GM10847 (cell line): ENCODE data around the gene IFNAR1.
A peak's percentile ranks its signal among the peaks of the same experiment; 100 is the strongest.

Experiments
- POLR2A ChIP-seq: IDR thresholded peaks from 2 replicates; pipeline ENCODE4 v1.6.1; 2011; ENCODE audit not compliant: insufficient read length; ENCODE audit errors: extremely low read depth

The IFNAR1 gene

DNA sequence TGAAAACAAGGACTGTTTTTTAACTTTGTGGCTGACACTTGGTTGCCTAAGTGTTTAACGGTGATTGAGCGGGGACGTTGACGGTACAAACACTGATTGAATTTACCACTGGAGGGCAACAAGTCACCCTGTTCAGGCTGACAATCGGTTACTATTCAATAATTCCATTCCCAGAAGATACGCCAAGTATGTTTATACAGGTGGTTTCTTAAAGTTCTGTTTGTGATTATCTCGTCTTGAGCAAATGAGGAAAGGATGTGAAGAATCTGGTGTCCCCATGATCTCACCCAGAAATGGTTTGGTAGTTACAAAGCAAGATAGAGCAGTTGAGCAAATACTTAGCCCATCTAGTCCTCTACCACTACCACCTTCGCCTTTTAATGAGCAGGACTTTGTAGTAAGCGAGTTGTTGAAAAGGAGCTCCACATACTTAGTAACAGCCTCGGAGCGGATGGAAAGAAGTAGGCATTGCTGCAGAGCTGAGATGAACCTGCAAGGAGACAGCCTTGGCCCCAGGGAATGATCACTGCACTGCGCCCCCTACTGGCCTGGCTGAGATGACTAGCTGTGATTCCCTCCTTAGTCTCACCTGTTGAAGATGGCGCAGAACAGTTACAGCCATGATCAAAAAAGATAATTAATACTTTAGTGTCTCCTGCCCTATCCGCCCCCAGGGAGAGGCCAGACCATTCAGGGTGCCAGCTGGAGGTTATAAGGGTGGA, 36.3 kb downstream of the IFNAR1 start:
- TF ChIP-seq POLR2A = no peak

DNA sequence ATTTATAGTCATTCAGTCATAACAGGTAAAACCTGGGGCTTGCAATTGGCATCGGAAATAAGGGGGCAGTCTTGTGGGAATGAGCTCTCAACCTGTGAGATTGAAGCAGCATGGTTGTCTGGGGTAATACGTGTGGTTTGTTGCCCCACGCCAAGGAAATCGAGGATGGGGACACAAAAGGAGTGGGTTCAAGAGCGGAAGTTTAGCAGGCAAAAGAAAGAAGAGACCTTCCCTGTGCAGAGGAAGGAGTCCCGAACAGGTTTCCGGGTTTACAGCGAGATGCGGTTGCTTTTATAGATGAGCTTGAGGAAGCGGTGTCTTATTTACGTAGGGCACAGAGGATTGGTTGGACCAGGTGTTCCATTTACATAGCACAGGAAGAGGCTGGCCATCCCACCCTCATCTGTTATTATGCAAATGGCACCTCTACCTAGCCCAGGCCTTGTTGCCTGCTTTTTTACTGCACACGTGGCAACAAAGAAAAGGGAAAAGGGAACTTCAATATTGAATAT, 37.3 kb downstream of the IFNAR1 start:
- TF ChIP-seq POLR2A = peak; percentile 14

DNA sequence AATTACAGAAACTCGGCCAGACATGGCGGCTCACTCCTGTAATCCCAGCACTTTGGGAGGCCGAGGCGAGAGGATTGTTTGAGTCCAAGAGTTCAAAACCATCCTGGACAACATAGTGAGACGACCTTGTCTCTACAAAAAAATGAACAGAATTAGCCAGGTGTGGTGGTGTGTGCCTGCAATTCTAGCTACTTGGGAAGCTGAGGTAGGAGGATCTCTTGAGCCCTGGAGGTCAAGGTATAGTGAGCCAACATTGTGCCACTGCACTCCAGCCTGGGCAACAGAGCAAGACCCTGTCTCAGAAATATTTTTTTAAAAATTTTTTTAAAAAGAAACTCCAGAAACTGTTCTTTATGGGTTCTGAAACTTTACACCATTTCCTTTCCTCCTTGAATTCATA, 40.1 kb downstream of the IFNAR1 start:
- TF ChIP-seq POLR2A = no peak

DNA sequence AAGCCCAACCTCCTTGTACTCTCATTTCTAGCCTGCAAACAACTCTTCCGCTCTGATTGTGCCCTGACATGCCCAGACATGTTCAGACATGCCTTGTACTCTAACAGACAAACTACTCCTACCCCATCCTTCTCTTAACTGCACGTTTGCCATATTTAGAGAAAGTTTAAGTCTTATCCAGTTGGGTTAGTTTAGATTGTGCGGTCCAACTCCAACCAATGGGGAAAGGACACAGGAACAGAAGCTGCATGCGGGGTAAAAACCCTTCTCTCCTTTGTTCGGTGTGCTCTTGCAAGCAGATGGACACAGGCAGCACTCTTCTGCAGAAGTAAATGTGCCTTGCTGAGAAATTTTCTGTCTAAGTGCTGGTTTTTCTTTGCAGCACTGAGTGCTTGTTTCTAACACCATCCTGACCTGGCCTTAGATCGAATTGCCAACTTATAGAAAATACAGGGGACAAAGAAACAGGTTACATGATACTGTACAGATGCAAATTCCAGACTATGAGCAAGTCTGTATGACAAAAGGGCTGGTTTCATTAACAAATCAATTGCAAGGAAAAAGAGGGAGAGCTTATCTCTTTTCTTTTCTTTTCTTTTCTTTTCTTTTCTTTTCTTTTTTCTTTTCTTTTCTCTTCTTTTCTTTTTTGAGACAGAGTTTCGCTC, 42.7 kb downstream of the IFNAR1 start:
- TF ChIP-seq POLR2A = no peak

DNA sequence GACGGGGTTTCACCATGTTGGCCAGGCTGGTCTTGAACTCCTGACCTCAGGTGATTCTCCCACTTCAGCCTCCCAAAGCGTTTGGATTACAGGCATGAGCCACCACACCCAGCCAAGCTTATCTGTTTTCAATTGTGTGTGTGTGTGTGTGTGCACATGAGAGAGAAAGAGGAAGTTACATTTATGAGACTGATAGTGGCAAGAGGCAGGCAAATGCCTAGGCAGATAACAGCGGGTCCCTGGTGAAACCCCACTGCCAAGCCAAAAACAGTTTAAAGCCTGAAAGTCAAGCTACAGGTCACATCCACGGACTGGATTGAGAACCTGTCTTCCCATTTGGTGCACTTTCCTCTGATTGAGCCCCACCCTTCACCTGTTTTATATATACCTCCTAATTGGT, 43.4 kb downstream of the IFNAR1 start:
- TF ChIP-seq POLR2A = no peak

DNA sequence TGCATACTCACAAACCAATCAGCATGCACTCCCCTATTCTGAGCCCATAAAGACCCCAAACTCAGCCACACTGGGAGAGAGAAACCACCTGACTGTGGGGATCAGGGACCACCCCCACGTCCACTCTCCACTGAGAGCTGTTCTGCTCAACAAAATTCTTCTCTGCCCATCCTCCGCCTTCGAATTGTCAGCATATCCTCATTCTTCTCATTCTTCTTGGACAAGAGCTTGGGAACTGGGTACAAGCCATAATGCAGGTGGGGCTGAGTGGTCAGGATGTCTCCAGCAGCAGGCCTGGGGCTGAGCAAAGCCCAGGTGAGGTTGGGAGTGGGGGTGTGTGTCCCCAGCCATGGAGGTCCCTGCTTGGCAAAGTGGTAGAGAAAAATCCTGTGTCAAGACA, 43.8 kb downstream of the IFNAR1 start:
- TF ChIP-seq POLR2A = no peak

DNA sequence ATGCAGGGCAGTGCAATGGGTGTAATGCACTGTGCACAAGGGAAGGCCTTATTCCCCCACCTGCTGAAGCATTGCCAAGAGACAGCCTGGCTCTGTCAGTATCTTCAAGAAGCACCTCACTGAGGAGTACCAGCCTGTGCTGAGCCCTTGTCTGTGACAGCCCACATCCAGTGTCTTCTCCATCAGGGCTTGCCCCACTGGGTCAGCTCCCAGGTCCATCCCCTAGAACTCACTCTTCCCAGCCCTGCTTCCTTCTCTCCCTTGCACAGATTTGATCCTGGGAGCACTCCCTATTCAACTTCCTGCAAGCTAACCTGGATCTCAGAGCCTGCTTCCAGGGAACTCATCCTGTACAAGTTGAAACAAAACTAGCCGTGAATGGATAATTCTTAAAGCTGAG, 44.8 kb downstream of the IFNAR1 start:
- TF ChIP-seq POLR2A = no peak

DNA sequence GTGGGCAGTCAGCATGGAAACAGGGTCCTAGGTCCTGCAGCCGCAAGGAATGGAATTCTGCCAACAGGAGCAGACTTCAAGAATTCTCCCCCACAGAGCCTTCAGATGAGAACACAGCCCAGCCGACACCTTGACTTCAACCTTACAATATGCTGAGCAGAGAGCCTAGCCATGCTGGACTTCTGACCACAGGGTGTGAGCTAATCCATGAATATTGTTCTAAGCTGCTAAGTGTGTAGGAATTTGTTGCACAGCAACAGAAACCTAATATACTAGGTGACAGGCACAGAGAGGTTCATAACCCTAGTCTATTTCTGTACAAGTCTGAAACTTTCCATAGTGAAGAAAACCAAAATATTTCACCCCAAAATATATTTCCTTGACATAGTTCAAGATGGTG, 45.5 kb downstream of the IFNAR1 start:
- TF ChIP-seq POLR2A = no peak

DNA sequence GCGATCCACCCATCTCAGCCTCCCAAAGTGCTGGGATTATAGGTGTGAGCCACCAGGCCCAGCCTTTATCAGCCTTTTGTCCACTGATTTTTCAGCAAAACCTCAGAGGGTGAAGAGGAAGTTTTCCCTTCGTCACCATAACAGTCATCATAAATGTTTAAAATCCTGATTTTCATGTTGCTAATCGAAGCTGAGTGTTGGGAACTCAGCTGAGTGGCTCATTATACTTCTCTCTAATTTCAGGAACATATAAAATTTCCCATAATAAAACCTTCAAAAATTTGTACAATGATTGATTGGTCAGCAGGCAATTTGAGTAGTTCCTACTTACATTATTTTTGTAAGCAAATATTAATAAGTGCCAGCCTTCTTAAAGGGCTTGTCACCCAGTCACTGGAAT, 46.6 kb downstream of the IFNAR1 start:
- TF ChIP-seq POLR2A = no peak

DNA sequence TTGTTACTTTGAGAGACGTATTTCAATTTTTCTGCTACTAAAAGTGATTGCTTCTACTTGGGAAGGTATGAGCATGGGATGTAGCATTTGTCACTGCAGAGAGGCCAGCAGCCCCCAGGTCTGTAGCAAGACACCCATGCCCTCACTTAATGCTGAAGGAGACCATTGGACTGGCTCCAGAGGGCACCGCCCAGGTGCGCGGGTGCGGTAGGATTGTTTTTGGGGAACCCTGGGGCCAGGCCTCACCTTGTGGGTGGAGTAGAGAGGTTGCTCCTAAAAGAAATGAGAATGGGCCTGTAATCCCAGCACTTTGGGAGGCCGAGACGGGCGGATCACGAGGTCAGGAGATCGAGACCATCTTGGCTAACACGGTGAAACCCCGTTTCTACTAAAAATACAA, 47.8 kb downstream of the IFNAR1 start:
- no peak for TF ChIP-seq POLR2A

DNA sequence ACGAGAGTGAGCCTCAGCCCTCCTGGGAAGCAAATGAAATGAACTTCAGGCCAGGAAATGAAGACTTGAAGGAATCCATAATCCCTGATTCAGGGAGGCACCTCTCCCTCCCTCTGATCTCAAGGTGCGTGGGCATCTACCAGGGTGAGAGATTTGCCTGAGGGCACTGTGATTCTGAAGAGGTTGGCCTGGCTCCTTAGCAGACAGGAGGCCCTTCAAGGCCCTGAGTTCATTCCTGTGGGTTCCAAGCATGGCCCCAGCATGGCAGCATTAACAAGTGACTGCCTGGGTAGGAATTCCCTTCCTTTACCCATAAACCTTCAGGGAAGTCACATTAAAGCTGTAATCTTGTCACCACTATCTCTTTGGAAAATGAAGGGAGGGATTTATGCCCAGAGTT, 48.7 kb downstream of the IFNAR1 start:
- TF ChIP-seq POLR2A = no peak

DNA sequence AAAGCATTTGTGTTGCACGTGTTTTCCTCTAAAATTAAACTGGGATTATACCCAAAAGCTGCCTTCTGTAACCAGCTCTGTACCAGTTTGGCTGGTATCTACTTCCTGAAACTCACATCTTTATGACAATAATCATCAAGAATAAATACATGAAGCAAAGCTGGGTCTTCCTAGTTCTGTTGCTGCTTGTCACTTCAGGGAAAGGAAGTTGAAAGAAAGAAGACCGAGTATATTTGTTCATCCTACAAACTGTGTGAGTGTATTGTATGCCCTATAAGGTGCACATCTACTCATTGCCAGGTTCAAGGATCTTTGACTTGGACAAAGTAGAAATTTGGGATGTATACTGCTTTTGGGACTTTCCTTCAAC, 49.3 kb downstream of the IFNAR1 start:
- TF ChIP-seq POLR2A = no peak

DNA sequence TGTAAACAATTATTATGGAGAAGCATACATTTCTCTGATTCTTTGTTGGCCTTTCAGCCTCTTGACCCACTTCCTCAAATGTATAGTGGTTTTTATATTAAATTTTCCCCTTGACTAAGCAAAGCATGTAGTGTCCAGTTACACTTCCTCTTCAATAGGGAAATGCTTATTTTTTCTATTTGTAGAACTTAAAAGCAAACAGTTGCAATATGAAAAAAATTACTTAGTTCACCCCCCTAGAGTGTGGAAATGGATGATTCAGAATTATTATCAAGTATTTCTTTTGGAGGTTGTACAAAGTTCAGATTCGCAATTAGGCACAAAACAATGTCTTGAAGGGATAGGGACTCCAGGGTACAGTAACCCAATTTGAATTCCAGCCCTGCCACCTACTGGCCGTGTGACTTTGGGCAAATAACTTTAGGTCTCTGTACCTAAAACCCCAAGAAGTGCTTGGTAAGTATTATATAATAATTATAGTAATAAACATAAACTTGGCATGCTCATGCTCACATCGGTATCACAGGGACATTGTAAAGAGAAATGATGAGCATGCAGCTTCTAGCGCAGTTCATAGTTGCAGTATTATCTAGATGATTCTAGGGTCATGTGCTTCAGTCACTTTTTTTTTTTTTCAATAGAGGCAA, 49.8 kb downstream of the IFNAR1 start:
- no peak for TF ChIP-seq POLR2A

DNA sequence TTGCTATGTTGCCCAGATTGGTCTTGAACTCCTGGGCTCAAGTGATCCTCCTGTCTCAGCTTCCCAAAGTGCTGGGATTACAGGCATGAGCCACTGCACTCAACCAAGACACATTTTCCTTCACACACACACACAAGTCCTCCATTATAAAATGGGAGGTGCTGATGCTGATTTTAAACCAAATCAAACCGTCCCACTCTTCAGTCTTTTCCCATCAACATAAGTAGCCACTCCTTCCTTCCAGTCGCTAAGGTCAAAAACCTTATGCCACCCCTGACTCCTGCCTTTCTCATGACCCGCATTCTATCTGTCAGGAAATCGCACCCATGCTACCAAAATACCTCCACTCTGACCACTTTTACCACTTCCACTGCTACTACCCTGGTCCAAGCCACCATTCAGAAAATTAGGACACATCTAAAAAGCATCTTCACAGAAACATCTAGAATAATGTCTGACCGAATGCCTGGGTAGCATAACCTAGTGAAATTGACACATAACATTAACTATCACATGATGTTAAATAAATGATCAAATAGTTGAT, 50.4 kb downstream of the IFNAR1 start:
- no peak for TF ChIP-seq POLR2A

DNA sequence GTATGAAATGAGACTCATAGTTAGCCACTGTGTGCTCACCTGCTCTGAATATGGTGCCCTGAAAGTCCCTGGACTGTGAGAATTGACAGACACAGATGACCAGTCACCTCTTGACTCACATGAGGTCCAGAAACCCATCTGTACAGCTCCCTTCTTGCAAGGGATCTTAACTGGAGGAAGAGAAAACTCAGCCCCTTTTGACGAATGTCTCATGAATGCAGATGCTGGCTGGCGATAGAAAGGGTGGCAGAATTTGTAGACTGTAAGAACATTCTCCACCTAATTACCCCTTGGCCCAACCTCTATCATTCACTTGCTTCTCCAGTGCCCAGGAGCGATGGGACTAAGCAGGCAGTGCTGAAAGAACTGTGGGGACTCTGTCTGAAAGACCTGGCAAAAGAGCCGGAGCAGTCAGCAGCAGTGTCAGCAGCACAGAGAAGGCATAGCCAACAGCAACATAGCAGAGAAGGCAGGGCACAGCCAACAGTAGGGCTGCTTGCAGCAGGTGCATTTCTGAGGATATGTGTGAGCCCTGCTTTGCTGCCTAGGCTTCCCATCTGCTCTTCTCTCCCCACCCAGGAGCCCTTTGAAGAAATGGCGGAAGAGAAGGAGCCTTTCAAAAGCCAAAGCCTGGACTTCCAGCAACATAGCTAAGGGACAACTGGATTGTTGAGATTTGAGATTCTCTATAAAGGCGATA, 52.6 kb downstream of the IFNAR1 start:
- TF ChIP-seq POLR2A = no peak
